Sigmoid colon (tissue), 4 donors: ENCODE data around the gene OR5D16.

Experiments
- CTCF ChIP-seq, 4 experiments: fragments of 450-650 bp in 3 of 4; fragments of 200-600 bp in 1 of 4; IDR thresholded peaks; one replicate each; pipeline ENCODE4 v1.5.1; 2016 to 2019; ENCODE audit warnings: antibody characterized with exemption in 4 of 4, mild to moderate bottlenecking in 3 of 4, moderate library complexity in 2 of 4
- EP300 ChIP-seq, 4 donors: sonication (generic); formaldehyde crosslinking; IDR thresholded peaks; one replicate each; pipeline ENCODE4 v1.6.1; 2017; ENCODE audit warnings: antibody characterized with exemption in 4 of 4
- POLR2A ChIP-seq, 2 donors: fragments of 450-650 bp; IDR thresholded peaks; one replicate each; pipeline ENCODE4 v1.6.1; 2016; ENCODE audit warnings: antibody characterized with exemption in 2 of 2, mild to moderate bottlenecking in 2 of 2, moderate library complexity in 2 of 2
- POLR2AphosphoS5 ChIP-seq, 4 donors: sonication (generic); formaldehyde crosslinking; IDR thresholded peaks; one replicate each; pipeline ENCODE4 v1.6.1; 2017; ENCODE audit warnings: antibody characterized with exemption in 4 of 4

GRCh38 chr11:55852141-55852540 lies 13.6 kb downstream of the OR5D16 start:
- TF ChIP-seq CTCF (IDR thresholded peaks at IDR 0.05) = no peak
- no peak for TF ChIP-seq POLR2AphosphoS5 (IDR thresholded peaks at IDR 0.05)
- TF ChIP-seq POLR2A (IDR thresholded peaks at IDR 0.05) = no peak
- TF ChIP-seq EP300 (IDR thresholded peaks at IDR 0.05) = no peak
